ENCODE results near the gene BHMT2.

BHMT2 gene

GRCh38 chr5:79074641-79075040 is 5.1 kb downstream of the BHMT2 start:
- Histone ChIP-seq H3K4me3 (ENCODE audit: low read length) (no peak overlapping the region), H3K36me3 (ENCODE audit: insufficient read depth, low read depth, low read length) (no peaks in the 10 kb centered on the region), H3K27me3 (ENCODE audit: insufficient read depth, low read length) (no peaks in the 10 kb centered on the region), H3K27ac (ENCODE audit: low read length) (no peak overlapping the region), H3K9ac (ENCODE audit: low read depth, low read length) (no peak overlapping the region), H3K9me3 (ENCODE audit: insufficient read depth, low read depth, low read length) (peaks cover 8% of the 10 kb centered on the region; the same call in 1 of the 2 replicates), H3K4me1 (ENCODE audit: insufficient read depth, low read length) (no peaks in the 10 kb centered on the region; the same call in 1 of the 2 replicates)

- Histone ChIP-seq H3K9me3 (ENCODE audit: insufficient read depth, low read depth, low read length) (peaks cover 8% of the 10 kb centered on the region; the same call in 1 of the 2 replicates), H3K27ac (ENCODE audit: low read length) (no peak overlapping the region), H3K36me3 (ENCODE audit: insufficient read depth, low read depth, low read length) (no peaks in the 10 kb centered on the region), H3K4me3 (ENCODE audit: low read length) (no peak overlapping the region), H3K27me3 (ENCODE audit: insufficient read depth, low read length) (no peaks in the 10 kb centered on the region), H3K4me1 (ENCODE audit: insufficient read depth, low read length) (no peaks in the 10 kb centered on the region; the same call in 1 of the 2 replicates), H3K9ac (ENCODE audit: low read depth, low read length) (no peak overlapping the region)
Observed at GRCh38 chr5:79075646-79076426, 6.3 kb downstream of the BHMT2 start.

GRCh38 chr5:79076819-79077218 is 7.3 kb downstream of the BHMT2 start:
- Histone ChIP-seq H3K36me3 (ENCODE audit: insufficient read depth, low read depth, low read length) (no peaks in the 10 kb centered on the region), H3K9ac (ENCODE audit: low read depth, low read length) (no peak overlapping the region), H3K27me3 (ENCODE audit: insufficient read depth, low read length) (no peaks in the 10 kb centered on the region), H3K27ac (ENCODE audit: low read length) (no peak overlapping the region), H3K4me1 (ENCODE audit: insufficient read depth, low read length) (no peaks in the 10 kb centered on the region), H3K4me3 (ENCODE audit: low read length) (no peak overlapping the region), H3K9me3 (ENCODE audit: insufficient read depth, low read depth, low read length) (peaks cover 8% of the 10 kb centered on the region; the same call in 1 of the 2 replicates)

- Histone ChIP-seq H3K9ac (ENCODE audit: low read depth, low read length) (no peak overlapping the region), H3K9me3 (ENCODE audit: insufficient read depth, low read depth, low read length) (peaks cover 8% of the 10 kb centered on the region; the same call in 1 of the 2 replicates), H3K4me1 (ENCODE audit: insufficient read depth, low read length) (no peaks in the 10 kb centered on the region), H3K4me3 (ENCODE audit: low read length) (no peak overlapping the region), H3K27ac (ENCODE audit: low read length) (no peak overlapping the region), H3K27me3 (ENCODE audit: insufficient read depth, low read length) (no peaks in the 10 kb centered on the region), H3K36me3 (ENCODE audit: insufficient read depth, low read depth, low read length) (no peaks in the 10 kb centered on the region)
Observed at GRCh38 chr5:79077680-79078365, 8.3 kb downstream of the BHMT2 start.

- Histone ChIP-seq H3K36me3 (ENCODE audit: insufficient read depth, low read depth, low read length) (no peaks in the 10 kb centered on the region), H3K27ac (ENCODE audit: low read length) (no peak overlapping the region), H3K27me3 (ENCODE audit: insufficient read depth, low read length) (no peaks in the 10 kb centered on the region), H3K4me3 (ENCODE audit: low read length) (no peak overlapping the region), H3K4me1 (ENCODE audit: insufficient read depth, low read length) (no peaks in the 10 kb centered on the region), H3K9me3 (ENCODE audit: insufficient read depth, low read depth, low read length) (no peaks in the 10 kb centered on the region), H3K9ac (ENCODE audit: low read depth, low read length) (no peak overlapping the region)
Observed at GRCh38 chr5:79080804-79081203, 11.2 kb downstream of the BHMT2 start.

DNA sequence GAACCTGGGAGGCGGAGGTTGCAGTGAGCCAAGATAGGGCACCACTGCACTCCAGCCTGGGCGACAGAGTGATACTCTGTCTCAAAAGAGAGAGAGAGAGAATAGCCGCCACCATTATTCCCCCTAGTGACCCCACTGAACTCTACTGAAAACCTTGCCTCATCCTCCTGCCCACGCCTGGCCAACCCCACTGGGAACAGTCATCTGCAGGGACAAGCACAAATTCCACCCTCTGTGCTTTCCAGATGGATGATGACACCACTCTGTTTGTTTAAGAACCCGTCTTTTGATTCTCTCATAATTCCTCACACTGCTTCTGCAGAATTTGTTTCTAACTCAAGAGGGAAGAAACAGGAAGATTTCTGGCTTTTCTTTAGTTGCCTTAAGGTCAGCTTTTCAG is 12.2 kb downstream of the BHMT2 start:
- H3K27ac ChIP-seq (ENCODE audit: low read length), result no peak overlapping the region
- H3K9ac ChIP-seq (ENCODE audit: low read depth, low read length), result no peak overlapping the region
- H3K4me1 ChIP-seq (ENCODE audit: insufficient read depth, low read length), result no peaks in the 10 kb centered on the region
- H3K27me3 ChIP-seq (ENCODE audit: insufficient read depth, low read length), result no peaks in the 10 kb centered on the region
- no peak overlapping the region for H3K4me3 ChIP-seq (ENCODE audit: low read length)
- H3K36me3 ChIP-seq (ENCODE audit: insufficient read depth, low read depth, low read length), result no peaks in the 10 kb centered on the region
- H3K9me3 ChIP-seq (ENCODE audit: insufficient read depth, low read depth, low read length), result no peaks in the 10 kb centered on the region

DNA sequence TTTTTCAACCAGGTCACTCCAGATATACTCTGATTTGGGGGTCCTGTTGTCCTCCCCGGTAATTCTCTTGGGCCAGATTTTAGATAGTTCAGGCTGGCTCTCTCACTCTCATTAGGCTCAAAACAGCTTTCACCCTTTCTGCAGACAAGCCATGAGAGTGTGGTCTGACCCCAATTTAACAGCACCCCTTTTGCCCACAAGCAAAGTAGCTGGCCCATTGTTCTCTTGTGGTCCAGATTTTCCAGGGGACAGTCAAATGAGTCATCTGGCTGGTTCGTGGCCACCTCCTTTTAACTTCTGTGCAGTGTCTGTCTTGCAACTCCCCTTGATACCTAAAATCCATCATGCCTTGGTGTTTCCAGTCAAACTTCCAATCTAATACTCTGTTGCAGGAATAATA is 16.5 kb downstream of the BHMT2 start:
- Histone ChIP-seq H3K27ac (ENCODE audit: low read length) (no peak overlapping the region), H3K36me3 (ENCODE audit: insufficient read depth, low read depth, low read length) (no peaks in the 10 kb centered on the region), H3K27me3 (ENCODE audit: insufficient read depth, low read length) (no peaks in the 10 kb centered on the region), H3K9me3 (ENCODE audit: insufficient read depth, low read depth, low read length) (no peaks in the 10 kb centered on the region), H3K4me1 (ENCODE audit: insufficient read depth, low read length) (no peaks in the 10 kb centered on the region), H3K9ac (ENCODE audit: low read depth, low read length) (no peak overlapping the region), H3K4me3 (ENCODE audit: low read length) (no peak overlapping the region)

DNA sequence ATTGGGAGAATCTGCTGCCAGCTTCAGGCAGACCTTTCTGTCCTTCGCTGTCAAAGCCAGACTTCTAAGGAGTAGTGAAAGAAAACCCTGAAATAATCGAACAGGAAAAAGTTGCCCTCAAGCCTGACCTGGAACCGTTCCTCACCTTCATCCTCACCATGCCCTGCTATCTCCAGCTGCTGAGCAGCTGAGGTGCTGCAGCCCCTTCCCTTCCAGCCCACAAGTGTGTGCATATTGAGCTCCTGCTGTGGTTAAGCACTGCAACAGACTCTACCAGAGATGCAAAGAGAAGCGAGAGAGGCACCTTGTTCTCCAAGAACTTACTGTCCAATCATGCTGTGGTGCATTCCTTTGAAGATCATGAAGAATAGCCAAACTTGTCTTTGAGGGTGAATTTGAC is 18.9 kb downstream of the BHMT2 start:
- no peaks in the 10 kb centered on the region for H3K27me3 ChIP-seq (ENCODE audit: insufficient read depth, low read length)
- H3K9me3 ChIP-seq (ENCODE audit: insufficient read depth, low read depth, low read length), result no peaks in the 10 kb centered on the region
- H3K4me3 ChIP-seq (ENCODE audit: low read length), result no peak overlapping the region
- no peak overlapping the region for H3K9ac ChIP-seq (ENCODE audit: low read depth, low read length)
- no peaks in the 10 kb centered on the region for H3K4me1 ChIP-seq (ENCODE audit: insufficient read depth, low read length)
- no peak overlapping the region for H3K27ac ChIP-seq (ENCODE audit: low read length)
- H3K36me3 ChIP-seq (ENCODE audit: insufficient read depth, low read depth, low read length), result no peaks in the 10 kb centered on the region

DNA sequence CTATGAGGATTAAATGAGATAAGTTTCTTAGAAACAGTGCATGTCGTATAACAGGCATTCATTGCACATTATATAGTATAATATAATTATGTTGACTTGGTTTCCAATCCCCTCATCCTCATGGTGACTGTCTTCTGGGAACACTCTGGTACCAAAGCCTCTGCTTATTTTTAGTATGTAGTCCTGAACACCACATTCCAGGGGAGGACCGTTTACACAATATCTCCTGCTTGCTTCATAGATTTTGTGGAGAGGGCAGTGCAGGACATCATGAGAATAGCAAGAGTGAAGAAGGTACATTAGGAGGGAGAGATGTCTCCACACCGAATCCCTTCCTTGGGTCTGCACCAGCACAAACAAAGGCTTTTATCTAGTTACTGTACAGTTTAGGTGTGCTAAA is 21.5 kb downstream of the BHMT2 start:
- H3K9me3 ChIP-seq (ENCODE audit: insufficient read depth, low read depth, low read length), result no peaks in the 10 kb centered on the region
- no peak overlapping the region for H3K9ac ChIP-seq (ENCODE audit: low read depth, low read length)
- H3K36me3 ChIP-seq (ENCODE audit: insufficient read depth, low read depth, low read length), result no peaks in the 10 kb centered on the region
- no peak overlapping the region for H3K4me3 ChIP-seq (ENCODE audit: low read length)
- no peaks in the 10 kb centered on the region for H3K4me1 ChIP-seq (ENCODE audit: insufficient read depth, low read length)
- no peaks in the 10 kb centered on the region for H3K27me3 ChIP-seq (ENCODE audit: insufficient read depth, low read length)
- no peak overlapping the region for H3K27ac ChIP-seq (ENCODE audit: low read length)

DNA sequence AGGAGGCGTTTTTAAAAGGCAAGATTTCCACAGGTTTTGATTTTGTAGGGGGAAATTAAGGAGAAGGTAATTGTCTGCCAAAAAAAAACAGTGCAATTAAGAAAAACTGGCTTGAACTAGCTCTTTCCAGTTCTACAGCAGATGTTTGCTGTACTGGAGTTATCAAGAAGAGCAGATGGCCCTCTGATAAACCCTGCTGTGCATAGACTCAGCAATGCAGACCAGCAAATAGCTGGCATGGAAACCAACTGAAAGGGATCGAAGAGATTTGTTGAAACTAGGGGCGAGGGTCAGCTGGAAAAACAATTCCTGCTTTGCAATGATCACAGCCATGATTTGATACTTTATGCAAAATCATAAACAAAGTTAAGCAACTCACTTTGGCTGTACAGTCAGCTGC is 24.2 kb downstream of the BHMT2 start:
- Histone ChIP-seq H3K27ac (ENCODE audit: low read length) (no peak overlapping the region), H3K4me1 (ENCODE audit: insufficient read depth, low read length) (no peaks in the 10 kb centered on the region), H3K4me3 (ENCODE audit: low read length) (no peak overlapping the region), H3K9ac (ENCODE audit: low read depth, low read length) (no peak overlapping the region), H3K27me3 (ENCODE audit: insufficient read depth, low read length) (no peaks in the 10 kb centered on the region), H3K9me3 (ENCODE audit: insufficient read depth, low read depth, low read length) (no peaks in the 10 kb centered on the region), H3K36me3 (ENCODE audit: insufficient read depth, low read depth, low read length) (no peaks in the 10 kb centered on the region)

DNA sequence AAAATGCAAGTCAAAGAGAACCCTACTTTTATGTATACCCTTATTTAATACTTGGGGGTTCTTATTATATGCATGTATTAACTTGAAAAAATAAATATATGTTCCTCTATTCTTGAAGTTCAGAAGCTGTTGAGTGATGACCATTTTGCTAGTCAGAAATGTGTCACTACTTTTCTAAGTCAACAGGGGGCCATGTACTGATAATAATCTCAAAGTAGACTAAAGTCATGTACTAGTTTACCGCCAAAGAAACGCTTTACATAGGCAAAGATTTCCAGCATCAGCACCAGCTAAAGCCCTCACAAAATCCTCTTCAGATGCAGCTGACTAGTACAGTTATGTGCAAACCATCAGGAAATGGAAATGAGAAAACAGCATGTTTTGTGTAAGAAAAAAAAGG is 36.3 kb downstream of the BHMT2 start:
- H3K36me3 ChIP-seq (ENCODE audit: insufficient read depth, low read depth, low read length), result no peaks in the 10 kb centered on the region
- H3K27ac ChIP-seq (ENCODE audit: low read length), result no peak overlapping the region
- no peak overlapping the region for H3K9ac ChIP-seq (ENCODE audit: low read depth, low read length)
- H3K9me3 ChIP-seq (ENCODE audit: insufficient read depth, low read depth, low read length), result peaks cover 7% of the 10 kb centered on the region
- peaks cover 10% of the 10 kb centered on the region for H3K27me3 ChIP-seq (ENCODE audit: insufficient read depth, low read length)
- H3K4me3 ChIP-seq (ENCODE audit: low read length), result no peak overlapping the region
- H3K4me1 ChIP-seq (ENCODE audit: insufficient read depth, low read length), result no peaks in the 10 kb centered on the region

Measured in iPS-20b (cell line).